K562 (cell line): ENCODE data around the gene DR1. TPM values are rescaled to one million over a fixed set of nuclear protein-coding genes. Genes with fewer than 3 reads are reported as not detected.

Experiments used
- ATAC-seq: fragments of 200-7000 bp; cut with Tn5 transposase; 3 replicates; pipeline ENCODE4 v1.9.1; 2020; ENCODE audit warnings: moderate library complexity
- BruUV-seq: library from RNA; stranded (reverse); fragments of 400-500 nt; replicated peaks from 2 replicates; lab custom pipeline; 2021; lab: Mats Ljungman, UMichigan
- CTCF ChIA-PET: fragments of 300-600 bp; formaldehyde crosslinking; extraction: SDS; loops from one replicate; lab custom pipeline; 2021; ENCODE audit warnings: low intra/inter-chr PET ratio; lab: Yijun Ruan, JAX
- POLR2A ChIA-PET: fragments of 300-600, 350-650 bp; sonication (Branson Sonifier 250); formaldehyde crosslinking; extraction: SDS; loops from one replicate; lab custom pipeline; 2021; ENCODE audit warnings: antibody characterized with exemption, inconsistent platforms; lab: Yijun Ruan, JAX
- DNase-seq, 4 experiments: peaks; one replicate each; pipeline versions ENCODE4 v3.0.0 to v3.0.0-alpha.2; 2011 to 2018; ENCODE audit warnings: low spot score in 3 of 4, mixed read lengths in 3 of 4; ENCODE audit errors: extremely low read depth in 1 of 4
- FAIRE-seq: peaks from 2 replicates; lab custom pipeline; 2011; peaks lifted over from hg19 to GRCh38; lab: Jason Lieb, UNC
- H2AFZ ChIP-seq: 2 replicates; pipeline ENCODE4 v1.6.0; 2011; ENCODE audit warnings: low read depth, low read length, control low read depth, inconsistent platforms
- H3K27ac ChIP-seq: fragments of 200-600 bp; 3 replicates; pipeline ENCODE4 v1.8.0; 2011; ENCODE audit warnings: low read depth, mild to moderate bottlenecking, control low read depth, inconsistent platforms, low read length, moderate library complexity, mixed read lengths; ENCODE audit errors: extremely low read depth
- H3K27me3 ChIP-seq, 2 experiments: fragments of 300-600 bp in 1 of 2; 2 replicates in 1 of 2; 3 replicates in 1 of 2; pipeline versions ENCODE4 v1.6.0 to v1.8.0; 2011; ENCODE audit warnings: inconsistent platforms in 2 of 2, low read length in 2 of 2, mild to moderate bottlenecking in 1 of 2, mixed read lengths in 1 of 2, moderate library complexity in 1 of 2; ENCODE audit not compliant: control insufficient read depth in 2 of 2, insufficient read depth in 2 of 2
- H3K36me3 ChIP-seq: fragments of 300-600 bp; 3 replicates; pipeline ENCODE4 v1.8.0; 2011; ENCODE audit warnings: mild to moderate bottlenecking, low read length, inconsistent platforms; ENCODE audit not compliant: control insufficient read depth, insufficient read depth
- H3K4me1 ChIP-seq, 2 experiments: fragments of 200-600 bp in 1 of 2; replicated peaks in 1 of 2; 2 replicates in 1 of 2; 3 replicates in 1 of 2; pipeline versions ENCODE4 v1.5.1 to v1.8.0; 2011; ENCODE audit warnings: inconsistent platforms in 2 of 2, low read length in 2 of 2, mild to moderate bottlenecking in 1 of 2, mixed read lengths in 1 of 2, moderate library complexity in 1 of 2; ENCODE audit not compliant: control insufficient read depth in 2 of 2, insufficient read depth in 2 of 2
- H3K4me2 ChIP-seq: 2 replicates; pipeline ENCODE4 v1.6.1; 2011; ENCODE audit warnings: low read length, control low read depth, inconsistent platforms, mixed read lengths; ENCODE audit not compliant: insufficient read depth
- H3K4me3 ChIP-seq: fragments of 200-600 bp; sonication (generic), shearing (Covaris generic); 2 replicates; pipeline ENCODE4 v1.5.1; 2016; ENCODE audit warnings: control low read depth, inconsistent platforms
- H3K79me2 ChIP-seq: fragments of 200-600 bp; 3 replicates; pipeline ENCODE4 v1.8.0; 2011; ENCODE audit warnings: low read length, inconsistent platforms; ENCODE audit not compliant: control insufficient read depth, insufficient read depth
- H3K9ac ChIP-seq, 2 experiments: 2 replicates each; pipeline versions ENCODE4 v1.6.0 to v1.6.1; 2011; ENCODE audit warnings: low read depth in 2 of 2, low read length in 2 of 2, control low read depth in 1 of 2, inconsistent platforms in 1 of 2, mild to moderate bottlenecking in 1 of 2, mixed read lengths in 1 of 2; ENCODE audit not compliant: insufficient read depth in 1 of 2
- H3K9me1 ChIP-seq: one replicate; pipeline ENCODE4 v1.6.0; 2011; ENCODE audit warnings: inconsistent platforms, mild to moderate bottlenecking, low read length, moderate library complexity; ENCODE audit not compliant: control insufficient read depth, insufficient read depth
- H3K9me3 ChIP-seq: replicated peaks from 2 replicates; pipeline ENCODE4 v1.5.1; 2011; ENCODE audit warnings: low read depth, low read length, inconsistent platforms; ENCODE audit not compliant: control insufficient read depth, insufficient read depth
- H4K20me1 ChIP-seq: replicated peaks from 2 replicates; pipeline ENCODE4 v1.6.1; 2011; ENCODE audit warnings: low read length, inconsistent platforms, mixed read lengths; ENCODE audit not compliant: control insufficient read depth, insufficient read depth
- E2F8 ChIP-seq: fragments of 450-650 bp; IDR thresholded peaks from 2 replicates; pipeline ENCODE4 v1.7.1; 2018; ENCODE audit warnings: mild to moderate bottlenecking, low read depth; ENCODE audit not compliant: partially characterized antibody
- POLR2H ChIP-seq: IDR thresholded peaks from 2 replicates; pipeline ENCODE4 v1.6.1; 2016; ENCODE audit warnings: missing genetic modification characterization, low read depth, mild to moderate bottlenecking, control low read depth, missing compliant biosample characterization, moderate library complexity
- RREB1 ChIP-seq: fragments of 250-450 bp; sonication (Bioruptor Pico); IDR thresholded peaks from 2 replicates; pipeline ENCODE4 v1.4.0; 2020
- SAFB ChIP-seq: fragments of 200-400 bp; formaldehyde crosslinking; IDR thresholded peaks from 2 replicates; pipeline ENCODE4 v1.6.1; 2017; ENCODE audit warnings: low read depth, low read length, borderline replicate concordance
- ZNF384 ChIP-seq: IDR thresholded peaks from 2 replicates; pipeline ENCODE4 v1.6.1; 2012; ENCODE audit warnings: low read depth, low read length, improper control_type of control experiment
- ZNF696 ChIP-seq: fragments of 250-450 bp; sonication (Bioruptor Pico); conservative IDR thresholded peaks from 2 replicates; pipeline ENCODE4 v1.4.0; 2020; ENCODE audit warnings: mild to moderate bottlenecking, moderate library complexity
- WGBS: fragments of 100-300 bp; shearing (Covaris generic); methylation state at CpG from one replicate; pipeline ENCODE4 v1.1.6; 2016; ENCODE audit warnings: low coverage, mixed read lengths; ENCODE audit not compliant: insufficient coverage; ENCODE audit errors: missing lambda C conversion rate; 5-methylcytosine and 5-hydroxymethylcytosine counted together
- in situ Hi-C: fragments of 300-500 bp; cut with MboI; formaldehyde crosslinking; loops from 4 replicates; pipeline ENCODE4 v1.15.0; 2018; ENCODE audit warnings: inconsistent platforms, mixed read lengths
- intact Hi-C: fragments of 100-400 bp; cut with micrococcal nuclease; formaldehyde crosslinking; loops from 2 replicates; pipeline ENCODE4 v1.14.2; 2022
- polyA plus RNA-seq, 8 experiments: library from polyadenylated mRNA; depleted of rRNA in 4 of 8; stranded (reverse) in 5 of 8; unstranded in 3 of 8; fragments of >200 nt; fragmentation: Nextera tagmentation in 2 of 8; fragmentation: Illumina TruSeq in 1 of 8; extraction: Ambion mirVana in 2 of 8; extraction: Trizol in 1 of 8; gene quantifications; 2 replicates each; pipeline versions ENCODE4 v1.2.1 to v1.2.3, GENCODE V29; 2011 to 2014; ENCODE audit warnings: inconsistent platforms in 1 of 8, missing spikeins in 1 of 8
- total RNA-seq, 7 experiments: library from RNA; depleted of rRNA in 6 of 7; stranded (reverse); fragments of >200 nt in 6 of 7; fragmentation: Illumina TruSeq in 2 of 7; extraction: Trizol in 2 of 7; gene quantifications; 2 replicates each; pipeline versions ENCODE4 v1.2.1 to v1.2.3, GENCODE V29; 2011 to 2021; ENCODE audit warnings: low replicate concordance in 1 of 7

The DR1 gene
- total and polyA plus RNA-seq, 9 of the 15 experiments (the other 6 are each of a cell fraction or from before 2014, with no cell fraction given), result 8.1 to 78.8 (median 46.3) TPM

GRCh38 chr1:93340090-93340489, 5.6 kb upstream of the DR1 start:
- no peak for TF ChIP-seq ZNF696 (CRISPR knock-in tag)
- TF ChIP-seq SAFB, result no peak
- POLR2A ChIA-PET, result interaction anchor here (0.9 to 2.6 kb wide), 2 partner anchors 11 to 12 kb away, joined by 5 to 10 read pairs; no protein-coding TSS in a partner anchor
- CTCF ChIA-PET, result no interaction called here
- ATAC-seq (no peak), DNase-seq (no peak), FAIRE-seq (no peak)
- Histone ChIP-seq H3K4me3 (no peak overlapping the region), H4K20me1 (no peaks in the 10 kb centered on the region), H3K79me2 (peaks cover 20% of the 10 kb centered on the region), H3K9me3 (no peaks in the 10 kb centered on the region), H3K4me2 (no peak overlapping the region), H3K9me1 (no peaks in the 10 kb centered on the region), H3K36me3 (peaks cover 17% of the 10 kb centered on the region; the same call in 2 of the 3 replicates), H3K4me1 (peaks cover 0 to 10% of the 10 kb centered on the region in 2 experiments; a peak in 3 of 5 replicates), H3K27ac (no peak overlapping the region), H2AFZ (no peak overlapping the region), H3K27me3 (no peaks in the 10 kb centered on the region), H3K9ac (no peak overlapping the region)
- in situ Hi-C loops, result no loop called here
- intact Hi-C loops, result no loop called here
- BruUV-seq, result no TSS peak

GRCh38 chr1:93344484-93344883, 1.2 kb upstream of the DR1 start:
- DNase-seq (no peak), ATAC-seq (no peak), FAIRE-seq (no peak)
- WGBS, result 42% methylated on average over 6 of the region's 6 CpGs
- H3K79me2 ChIP-seq, result peaks cover 64% of the 10 kb centered on the region
- no peak overlapping the region for H3K4me3 ChIP-seq
- H4K20me1 ChIP-seq, result peaks cover 10% of the 10 kb centered on the region; the same call in 1 of the 2 replicates
- H3K27me3 ChIP-seq, result no peaks in the 10 kb centered on the region
- no peaks in the 10 kb centered on the region for H3K9me3 ChIP-seq
- ChIA-PET POLR2A (interaction anchor here (1.2 to 2.2 kb wide), 3 partner anchors 8 to 14 kb away, joined by 4 to 16 read pairs (median 15); no protein-coding TSS in a partner anchor), CTCF (no interaction called here)
- in situ Hi-C loops, result no loop called here
- no peaks in the 10 kb centered on the region for H3K9me1 ChIP-seq
- no peak overlapping the region for H2AFZ ChIP-seq
- peaks cover 5% of the 10 kb centered on the region; the same call in 1 of the 3 replicates for H3K36me3 ChIP-seq
- H3K4me1 ChIP-seq, result peaks cover 0 to 4% of the 10 kb centered on the region in 2 experiments; a peak in 2 of 5 replicates
- H3K27ac ChIP-seq, result no peak overlapping the region
- no TSS peak for BruUV-seq
- H3K9ac ChIP-seq, result peak overlapping the region in 1 of 2 experiments; percentile 67; a peak in 1 of 4 replicates
- H3K4me2 ChIP-seq, result no peak overlapping the region; the same call in 1 of the 2 replicates
- intact Hi-C loops, result no loop called here
- TF ChIP-seq RREB1 (CRISPR knock-in tag) (no peak), E2F8 (no peak), ZNF384 (0 out of 2 replicates have a peak, but pooled peaks have one; percentile 9), POLR2H (tag) (no peak)
